PC-3 (cell line): ENCODE data around the gene NPRL2.

ENCODE experiments used
- CTCF ChIP-seq: fragments of 300-600 bp; sonication (generic); conservative IDR thresholded peaks from 2 replicates; pipeline ENCODE4 v1.5.1; 2017; ENCODE audit warnings: antibody characterized with exemption, low read depth, mild to moderate bottlenecking, low read length
- EZH2 ChIP-seq: fragments of 300-600 bp; sonication (generic); IDR thresholded peaks from one replicate; pipeline ENCODE4 v1.6.1; 2017; ENCODE audit warnings: antibody characterized with exemption, mild to moderate bottlenecking, low read length; ENCODE audit not compliant: unreplicated experiment
- EZH2phosphoT487 ChIP-seq: fragments of 300-600 bp; sonication (generic); IDR thresholded peaks from 2 replicates; pipeline ENCODE4 v1.6.1; 2018; ENCODE audit warnings: mild to moderate bottlenecking, antibody characterized with exemption, low read length, borderline replicate concordance

- TF ChIP-seq CTCF (no peak), EZH2phosphoT487 (no peak), EZH2 (no peak)
These were observed 24.4 kb downstream of the NPRL2 start for GRCh38 chr3:50326182-50326541.
